GM19099 (cell line): ENCODE measurements around the gene PLPP1.

ENCODE experiments used
- POLR2A ChIP-seq: IDR thresholded peaks from 3 replicates; pipeline ENCODE4 v1.6.1; 2011; ENCODE audit warnings: low read depth; ENCODE audit not compliant: insufficient read length; ENCODE audit errors: extremely low read depth

The PLPP1 gene

GRCh38 chr5:55524816-55525215 is 9.9 kb downstream of the PLPP1 start:
- TF ChIP-seq POLR2A: no peak

GRCh38 chr5:55523293-55523692 is 11.5 kb downstream of the PLPP1 start:
- no peak for TF ChIP-seq POLR2A

- TF ChIP-seq POLR2A: no peak
Measured at GRCh38 chr5:55521881-55522280, 12.9 kb downstream of the PLPP1 start.

GRCh38 chr5:55520117-55520839 is 14.5 kb downstream of the PLPP1 start:
- TF ChIP-seq POLR2A: no peak

DNA sequence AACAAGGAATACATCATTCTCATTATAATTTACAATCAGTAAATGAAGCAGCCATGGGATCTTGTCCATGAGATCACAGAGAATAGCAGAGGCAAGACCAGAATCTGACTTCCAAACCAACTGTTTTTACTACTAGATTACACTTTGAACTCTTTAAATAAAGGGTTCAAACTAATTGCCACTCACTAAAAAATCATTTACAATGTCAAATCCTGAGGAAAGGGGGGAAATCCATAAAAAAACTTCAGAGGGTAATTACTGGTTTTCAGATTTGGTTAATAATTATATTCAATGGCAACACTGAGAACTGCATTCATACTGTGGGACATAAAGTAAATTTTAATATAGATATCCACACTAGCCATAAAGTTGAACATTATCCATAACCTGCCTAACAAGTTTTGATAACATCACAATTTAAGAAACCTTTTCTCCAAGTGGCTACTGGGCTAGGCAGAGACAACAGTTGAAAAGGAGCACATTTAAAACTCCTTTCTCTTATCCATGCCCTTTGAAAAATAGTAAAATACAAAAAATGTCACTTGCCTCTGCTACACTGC is 15.9 kb downstream of the PLPP1 start:
- TF ChIP-seq POLR2A: no peak

GRCh38 chr5:55517804-55518203 is 17.0 kb downstream of the PLPP1 start:
- no peak for TF ChIP-seq POLR2A

DNA sequence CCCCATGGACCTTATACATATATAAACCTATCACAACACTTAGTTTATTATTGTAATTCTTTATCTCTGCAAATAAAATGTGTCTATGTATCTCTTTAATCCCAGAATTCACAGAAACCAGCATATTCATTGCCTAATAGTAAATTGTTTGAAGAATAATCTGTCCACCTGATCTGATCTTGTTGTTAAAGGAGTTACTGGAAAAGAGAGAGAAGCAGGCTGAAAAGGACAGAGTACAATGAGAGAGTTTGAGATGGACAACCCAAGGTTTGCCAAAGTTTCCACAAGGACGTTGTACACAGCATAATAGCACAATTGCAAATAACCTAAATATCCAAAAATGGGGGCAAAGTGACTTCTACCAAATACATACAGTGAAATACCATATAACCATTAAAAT is 23.8 kb downstream of the PLPP1 start:
- no peak for TF ChIP-seq POLR2A

DNA sequence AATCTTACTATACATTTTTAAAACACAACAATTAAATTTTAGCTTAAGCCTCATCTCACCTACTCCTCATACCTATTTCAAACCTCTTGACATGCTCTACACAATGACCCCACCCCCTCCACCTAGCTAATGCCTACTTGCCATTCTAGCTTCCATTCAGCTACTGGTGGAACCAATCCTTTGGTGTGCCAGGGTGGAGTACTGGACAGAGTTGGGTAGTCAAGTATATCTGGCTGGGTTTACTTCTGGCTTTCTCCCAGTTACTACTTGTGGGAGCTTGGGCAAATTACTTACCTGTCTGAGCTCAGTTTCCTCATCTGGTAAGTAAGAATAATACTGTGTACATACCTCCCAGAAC is 24.3 kb downstream of the PLPP1 start:
- TF ChIP-seq POLR2A: no peak

GRCh38 chr5:55509796-55510522 is 24.8 kb downstream of the PLPP1 start:
- no peak for TF ChIP-seq POLR2A

DNA sequence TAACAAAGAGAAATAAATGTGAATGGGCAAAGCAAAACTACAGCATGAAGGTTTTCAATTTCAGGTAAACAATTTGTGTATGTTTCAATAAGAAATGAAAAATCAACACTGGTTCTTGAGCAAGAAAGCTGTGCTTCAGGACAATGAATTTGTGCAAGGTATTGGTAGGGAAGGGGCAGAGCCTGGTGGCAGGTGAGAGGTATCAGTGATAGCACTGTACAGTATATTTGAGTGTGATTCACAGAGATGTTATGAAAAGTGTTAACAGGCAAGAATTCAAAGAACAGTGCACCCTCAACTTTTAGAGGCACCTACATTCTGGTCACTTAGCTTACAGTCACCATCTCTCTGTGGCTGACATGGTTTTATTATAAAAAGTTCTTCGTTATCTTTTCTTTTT is 25.7 kb downstream of the PLPP1 start:
- no peak for TF ChIP-seq POLR2A

DNA sequence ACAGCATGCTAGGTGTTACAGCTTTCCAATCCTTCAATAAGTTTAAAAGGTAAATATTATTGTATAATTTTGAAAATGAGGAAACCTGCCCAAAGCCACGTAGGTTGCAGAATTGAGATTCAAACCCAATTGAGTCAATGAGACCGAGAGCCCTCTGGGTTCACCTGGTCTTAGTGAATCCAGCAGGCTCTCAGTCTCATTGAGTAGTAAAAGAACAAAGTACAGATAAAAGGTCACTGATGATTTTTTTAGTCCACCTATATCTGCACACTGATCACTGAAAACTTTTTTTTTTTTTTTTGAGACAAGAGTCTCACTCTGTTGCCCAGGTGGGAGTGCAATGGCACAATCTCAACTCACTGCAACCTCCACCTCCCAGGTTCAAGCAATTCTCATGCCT is 27.2 kb downstream of the PLPP1 start:
- TF ChIP-seq POLR2A: no peak

DNA sequence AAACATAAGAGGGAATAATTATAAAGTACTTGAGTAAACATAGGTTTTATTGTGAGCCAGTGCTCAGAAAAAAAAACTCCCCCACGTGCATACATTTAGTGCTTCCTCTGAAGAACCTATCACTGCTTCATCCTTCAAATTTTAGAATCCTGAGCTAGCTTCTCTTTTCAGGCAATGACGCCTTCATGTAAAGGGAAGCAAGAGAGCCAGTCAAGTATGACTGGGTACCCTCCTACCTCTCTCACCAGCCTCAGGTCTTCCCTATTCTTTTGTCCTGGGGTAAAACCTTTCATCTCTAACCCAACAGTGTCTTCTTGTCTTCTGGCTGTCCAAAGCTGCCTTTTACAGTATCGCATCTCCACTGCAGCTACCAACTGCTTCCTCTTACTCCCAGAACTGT is 32.0 kb downstream of the PLPP1 start:
- TF ChIP-seq POLR2A: no peak

DNA sequence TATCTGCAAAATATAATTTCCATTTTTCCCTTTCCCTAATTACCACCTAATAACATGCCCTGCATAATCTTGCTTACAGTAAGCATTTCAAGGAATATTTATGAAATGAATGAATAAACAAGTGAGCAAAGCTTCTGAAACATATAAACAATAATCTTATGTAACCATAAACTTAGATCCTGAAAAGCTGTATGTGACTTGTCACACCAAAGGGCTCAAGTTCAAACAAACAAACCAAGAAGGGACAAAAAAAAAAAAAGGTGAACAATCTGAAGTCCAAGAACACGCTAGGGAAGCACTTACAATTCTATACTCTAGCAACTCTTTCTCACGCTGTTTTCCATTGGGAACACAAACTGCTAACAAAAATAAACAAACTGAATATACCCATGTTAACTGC is 36.3 kb downstream of the PLPP1 start:
- TF ChIP-seq POLR2A: no peak

GRCh38 chr5:55497712-55498111 is 37.1 kb downstream of the PLPP1 start:
- no peak for TF ChIP-seq POLR2A

DNA sequence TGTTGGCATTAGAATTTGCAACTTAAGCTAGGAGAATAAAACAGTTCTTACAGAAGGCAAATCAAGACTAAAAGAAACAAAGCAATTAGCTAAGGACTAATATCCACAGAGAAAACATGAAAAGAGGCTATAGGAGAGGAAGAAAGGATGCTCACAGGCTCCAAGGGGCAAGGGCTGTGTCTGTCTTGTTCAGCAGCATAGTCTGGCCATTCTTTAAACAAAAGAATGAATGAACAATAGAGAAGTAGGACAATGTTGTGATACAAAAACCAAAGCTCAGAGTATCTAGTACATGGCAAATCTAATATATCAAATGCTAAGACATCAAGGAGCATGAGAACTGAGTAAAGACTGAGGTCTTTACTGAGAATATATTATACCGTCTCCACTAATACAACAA is 39.5 kb downstream of the PLPP1 start:
- no peak for TF ChIP-seq POLR2A

- TF ChIP-seq POLR2A: no peak
Measured at GRCh38 chr5:55492449-55492848, 42.3 kb downstream of the PLPP1 start.

- TF ChIP-seq POLR2A: no peak
Measured at GRCh38 chr5:55485073-55485472, 49.7 kb downstream of the PLPP1 start.

GRCh38 chr5:55484531-55484930 is 50.2 kb downstream of the PLPP1 start:
- TF ChIP-seq POLR2A: no peak
